GM12878 (cell line): Measurements from ENCODE around the gene BCAT1. TPM values are rescaled to one million over a fixed set of nuclear protein-coding genes. Genes with fewer than 3 reads are reported as not detected.

ENCODE experiments used
- ATAC-seq: fragments of 200-7000 bp; cut with Tn5 transposase; 3 replicates; pipeline ENCODE4 v1.9.1; 2020; ENCODE audit warnings: mild to moderate bottlenecking, moderate library complexity
- BruUV-seq: library from RNA; stranded (reverse); fragments of 400-500 nt; replicated peaks from 2 replicates; lab custom pipeline; 2021; lab: Mats Ljungman, UMichigan
- CTCF ChIA-PET: fragments of 300-600 bp; sonication (Branson Sonifier 250); formaldehyde crosslinking; extraction: SDS; loops from one replicate; lab custom pipeline; 2021; ENCODE audit warnings: inconsistent platforms; lab: Yijun Ruan, JAX
- POLR2A ChIA-PET: fragments of 350-600 bp; formaldehyde crosslinking; extraction: SDS; loops from one replicate; lab custom pipeline; 2021; ENCODE audit warnings: inconsistent platforms; lab: Charles Lee
- RAD21 ChIA-PET: fragments of 300-600 bp; sonication (Branson Sonifier 250); formaldehyde crosslinking; loops from one replicate; lab custom pipeline; 2023; ENCODE audit warnings: antibody characterized with exemption; ENCODE audit not compliant: unreplicated experiment; lab: Charles Lee
- SMC1A ChIA-PET: fragments of 300-600 bp; sonication (Branson Sonifier 250); formaldehyde crosslinking; loops from one replicate; lab custom pipeline; 2023; ENCODE audit not compliant: unreplicated experiment, uncharacterized antibody; lab: Charles Lee
- DNase-seq: peaks from one replicate; pipeline ENCODE4 v3.0.0-alpha.2; 2011; ENCODE audit warnings: low read depth, low spot score
- FAIRE-seq: peaks from 3 replicates; lab custom pipeline; 2011; peaks lifted over from hg19 to GRCh38; lab: Jason Lieb, UNC
- H2AFZ ChIP-seq: 2 replicates; pipeline ENCODE4 v1.6.0; 2011; ENCODE audit warnings: low read depth, low read length, control low read depth; ENCODE audit not compliant: control insufficient read depth
- H3K27ac ChIP-seq: 2 replicates; pipeline ENCODE4 v1.5.1; 2011; ENCODE audit warnings: control low read depth; ENCODE audit not compliant: control insufficient read depth, insufficient read depth
- H3K27me3 ChIP-seq, 2 experiments: replicated peaks in 1 of 2; 2 replicates each; pipeline versions ENCODE4 v1.6.0 to v1.6.1; 2011; ENCODE audit warnings: low read length in 1 of 2; ENCODE audit not compliant: control insufficient read depth in 2 of 2, insufficient read depth in 2 of 2
- H3K36me3 ChIP-seq, 2 experiments: 2 replicates each; pipeline ENCODE4 v1.5.1; 2011; ENCODE audit warnings: low read length in 1 of 2; ENCODE audit not compliant: control insufficient read depth in 2 of 2, insufficient read depth in 2 of 2
- H3K4me1 ChIP-seq: 2 replicates; pipeline ENCODE4 v1.6.1; 2011; ENCODE audit warnings: mild to moderate bottlenecking, low read length, moderate library complexity, mixed read lengths; ENCODE audit not compliant: control insufficient read depth, insufficient read depth
- H3K4me2 ChIP-seq: 2 replicates; pipeline ENCODE4 v1.6.0; 2011; ENCODE audit warnings: control low read depth; ENCODE audit not compliant: control insufficient read depth, insufficient read depth
- H3K4me3 ChIP-seq: fragments of 200-600 bp; sonication (generic); 2 replicates; pipeline ENCODE4 v1.5.1; 2016
- H3K79me2 ChIP-seq: 2 replicates; pipeline ENCODE4 v1.6.0; 2011; ENCODE audit warnings: low read length; ENCODE audit not compliant: control insufficient read depth, insufficient read depth
- H3K9ac ChIP-seq: 2 replicates; pipeline ENCODE4 v1.8.0; 2011; ENCODE audit warnings: low read length, control low read depth, mixed read lengths; ENCODE audit not compliant: control insufficient read depth, insufficient read depth
- H3K9me3 ChIP-seq: replicated peaks from 3 replicates; pipeline ENCODE4 v1.5.1; 2011; ENCODE audit warnings: mild to moderate bottlenecking, low read length; ENCODE audit not compliant: control insufficient read depth, insufficient read depth
- H4K20me1 ChIP-seq: 2 replicates; pipeline ENCODE4 v1.6.0; 2011; ENCODE audit not compliant: control insufficient read depth, insufficient read depth
- KAT2A ChIP-seq: conservative IDR thresholded peaks from 2 replicates; pipeline ENCODE4 v1.6.1; 2011; ENCODE audit warnings: low read depth, low read length; ENCODE audit not compliant: control insufficient read depth
- RAD21 ChIP-seq: IDR thresholded peaks from 2 replicates; pipeline ENCODE4 v1.6.1; 2011; ENCODE audit warnings: mild to moderate bottlenecking, low read depth, low read length, moderate library complexity; ENCODE audit not compliant: insufficient read depth
- SREBF1 ChIP-seq: IDR thresholded peaks from 2 replicates; pipeline ENCODE4 v1.6.1; 2012; ENCODE audit warnings: mild to moderate bottlenecking, low read length
- WGBS: methylation state at CpG from one replicate; pipeline ENCODE4 v1.1.6; 2016; ENCODE audit warnings: low lambda C conversion rate; ENCODE audit not compliant: insufficient replicate concordance, insufficient coverage; ENCODE audit errors: missing lambda C conversion rate; 5-methylcytosine and 5-hydroxymethylcytosine counted together
- in situ Hi-C: fragments of 300-500 bp; cut with MboI; formaldehyde crosslinking; loops from 9 replicates; pipeline ENCODE4 v1.14.3; 2018; ENCODE audit warnings: mixed read lengths
- intact Hi-C: fragments of 100-400 bp; cut with micrococcal nuclease; formaldehyde crosslinking; loops from one replicate; pipeline ENCODE4 v1.14.2; 2022; ENCODE audit not compliant: unreplicated experiment
- polyA plus RNA-seq, 11 experiments: library from polyadenylated mRNA; depleted of rRNA in 4 of 11; unstranded in 6 of 11; stranded (reverse) in 5 of 11; fragments of >200 nt; fragmentation: Nextera tagmentation in 4 of 11; fragmentation: Illumina TruSeq in 1 of 11; extraction: Ambion mirVana in 4 of 11; extraction: Trizol in 1 of 11; gene quantifications; 1 replicate in 1 of 11; 2 replicates in 10 of 11; pipeline versions ENCODE4 v1.2.1 to v1.2.3, GENCODE V29; 2011 to 2016; ENCODE audit warnings: inconsistent platforms in 2 of 11, missing spikeins in 2 of 11, low read depth in 1 of 11
- total RNA-seq, 4 experiments: library from RNA; depleted of rRNA in 3 of 4; stranded (reverse); fragments of >200 nt in 3 of 4; fragmentation: Illumina TruSeq in 1 of 4; extraction: Trizol in 1 of 4; gene quantifications; 2 replicates each; pipeline versions ENCODE4 v1.2.1 to v1.2.3, GENCODE V29; 2013 to 2021
- TF ChIP-seq, protein P1 (sequence below): fragments of 450-650 bp; formaldehyde crosslinking; IDR thresholded peaks from 2 replicates; pipeline ENCODE4 v1.5.0; 2022; ENCODE audit warnings: mild to moderate bottlenecking, missing genetic modification characterization
- TF ChIP-seq, protein P2 (sequence below): fragments of 450-650 bp; formaldehyde crosslinking; IDR thresholded peaks from 2 replicates; pipeline ENCODE4 v1.4.0; 2020; ENCODE audit warnings: mild to moderate bottlenecking, moderate library complexity
- TF ChIP-seq, protein P3 (sequence below): fragments of 450-650 bp; IDR thresholded peaks from 2 replicates; pipeline ENCODE4 v1.6.1; 2017; ENCODE audit warnings: mild to moderate bottlenecking

BCAT1 gene
- total and polyA plus RNA-seq, 10 of the 15 experiments (the other 5 are each of a cell fraction or from before 2014, with no cell fraction given): 26.2 to 187 (median 81.9) TPM

DNA sequence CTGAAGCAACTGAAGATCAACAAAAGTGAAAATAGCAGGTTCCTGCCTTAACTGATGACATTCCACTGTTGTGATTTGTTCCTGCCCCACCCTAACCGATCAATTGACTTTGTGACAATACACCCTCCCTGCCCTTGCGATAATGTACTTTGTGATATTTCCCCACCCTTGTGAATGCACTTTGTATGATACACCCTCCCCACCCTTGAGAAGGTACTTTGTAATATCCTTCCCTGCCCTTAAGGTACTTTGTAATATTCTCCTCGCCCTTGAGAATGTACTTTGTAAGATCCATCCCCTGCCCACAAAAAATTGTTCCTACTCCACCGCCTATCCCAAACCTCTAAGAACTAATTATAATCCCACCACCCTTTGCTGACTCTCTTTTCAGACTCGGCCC is 41.4 kb downstream of the BCAT1 start:
- POLR2A ChIA-PET: interaction anchor here (1.2 to 1.7 kb wide), 2 partner anchors 12 to 50 kb away, joined by 3 to 6 read pairs; no protein-coding TSS in a partner anchor
- Histone ChIP-seq H3K36me3 (no peaks in the 10 kb centered on the region; a peak in 1 of 4 replicates), H4K20me1 (no peaks in the 10 kb centered on the region), H3K4me3 (no peak overlapping the region), H3K27me3 (no peaks in the 10 kb centered on the region)
- no TSS peak for BruUV-seq
- no peak for DNase-seq
- TF ChIP-seq, protein P1, sequence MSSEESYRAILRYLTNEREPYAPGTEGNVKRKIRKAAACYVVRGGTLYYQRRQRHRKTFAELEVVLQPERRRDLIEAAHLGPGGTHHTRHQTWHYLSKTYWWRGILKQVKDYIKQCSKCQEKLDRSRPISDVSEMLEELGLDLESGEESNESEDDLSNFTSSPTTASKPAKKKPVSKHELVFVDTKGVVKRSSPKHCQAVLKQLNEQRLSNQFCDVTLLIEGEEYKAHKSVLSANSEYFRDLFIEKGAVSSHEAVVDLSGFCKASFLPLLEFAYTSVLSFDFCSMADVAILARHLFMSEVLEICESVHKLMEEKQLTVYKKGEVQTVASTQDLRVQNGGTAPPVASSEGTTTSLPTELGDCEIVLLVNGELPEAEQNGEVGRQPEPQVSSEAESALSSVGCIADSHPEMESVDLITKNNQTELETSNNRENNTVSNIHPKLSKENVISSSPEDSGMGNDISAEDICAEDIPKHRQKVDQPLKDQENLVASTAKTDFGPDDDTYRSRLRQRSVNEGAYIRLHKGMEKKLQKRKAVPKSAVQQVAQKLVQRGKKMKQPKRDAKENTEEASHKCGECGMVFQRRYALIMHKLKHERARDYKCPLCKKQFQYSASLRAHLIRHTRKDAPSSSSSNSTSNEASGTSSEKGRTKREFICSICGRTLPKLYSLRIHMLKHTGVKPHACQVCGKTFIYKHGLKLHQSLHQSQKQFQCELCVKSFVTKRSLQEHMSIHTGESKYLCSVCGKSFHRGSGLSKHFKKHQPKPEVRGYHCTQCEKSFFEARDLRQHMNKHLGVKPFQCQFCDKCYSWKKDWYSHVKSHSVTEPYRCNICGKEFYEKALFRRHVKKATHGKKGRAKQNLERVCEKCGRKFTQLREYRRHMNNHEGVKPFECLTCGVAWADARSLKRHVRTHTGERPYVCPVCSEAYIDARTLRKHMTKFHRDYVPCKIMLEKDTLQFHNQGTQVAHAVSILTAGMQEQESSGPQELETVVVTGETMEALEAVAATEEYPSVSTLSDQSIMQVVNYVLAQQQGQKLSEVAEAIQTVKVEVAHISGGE (CRISPR knock-in tag): no peak
- TF ChIP-seq, protein P2, sequence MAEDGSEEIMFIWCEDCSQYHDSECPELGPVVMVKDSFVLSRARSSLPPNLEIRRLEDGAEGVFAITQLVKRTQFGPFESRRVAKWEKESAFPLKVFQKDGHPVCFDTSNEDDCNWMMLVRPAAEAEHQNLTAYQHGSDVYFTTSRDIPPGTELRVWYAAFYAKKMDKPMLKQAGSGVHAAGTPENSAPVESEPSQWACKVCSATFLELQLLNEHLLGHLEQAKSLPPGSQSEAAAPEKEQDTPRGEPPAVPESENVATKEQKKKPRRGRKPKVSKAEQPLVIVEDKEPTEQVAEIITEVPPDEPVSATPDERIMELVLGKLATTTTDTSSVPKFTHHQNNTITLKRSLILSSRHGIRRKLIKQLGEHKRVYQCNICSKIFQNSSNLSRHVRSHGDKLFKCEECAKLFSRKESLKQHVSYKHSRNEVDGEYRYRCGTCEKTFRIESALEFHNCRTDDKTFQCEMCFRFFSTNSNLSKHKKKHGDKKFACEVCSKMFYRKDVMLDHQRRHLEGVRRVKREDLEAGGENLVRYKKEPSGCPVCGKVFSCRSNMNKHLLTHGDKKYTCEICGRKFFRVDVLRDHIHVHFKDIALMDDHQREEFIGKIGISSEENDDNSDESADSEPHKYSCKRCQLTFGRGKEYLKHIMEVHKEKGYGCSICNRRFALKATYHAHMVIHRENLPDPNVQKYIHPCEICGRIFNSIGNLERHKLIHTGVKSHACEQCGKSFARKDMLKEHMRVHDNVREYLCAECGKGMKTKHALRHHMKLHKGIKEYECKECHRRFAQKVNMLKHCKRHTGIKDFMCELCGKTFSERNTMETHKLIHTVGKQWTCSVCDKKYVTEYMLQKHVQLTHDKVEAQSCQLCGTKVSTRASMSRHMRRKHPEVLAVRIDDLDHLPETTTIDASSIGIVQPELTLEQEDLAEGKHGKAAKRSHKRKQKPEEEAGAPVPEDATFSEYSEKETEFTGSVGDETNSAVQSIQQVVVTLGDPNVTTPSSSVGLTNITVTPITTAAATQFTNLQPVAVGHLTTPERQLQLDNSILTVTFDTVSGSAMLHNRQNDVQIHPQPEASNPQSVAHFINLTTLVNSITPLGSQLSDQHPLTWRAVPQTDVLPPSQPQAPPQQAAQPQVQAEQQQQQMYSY (CRISPR knock-in tag): no peak
- TF ChIP-seq KAT2A (no peak), RAD21 (no peak), SREBF1 (no peak)
- TF ChIP-seq, protein P3, sequence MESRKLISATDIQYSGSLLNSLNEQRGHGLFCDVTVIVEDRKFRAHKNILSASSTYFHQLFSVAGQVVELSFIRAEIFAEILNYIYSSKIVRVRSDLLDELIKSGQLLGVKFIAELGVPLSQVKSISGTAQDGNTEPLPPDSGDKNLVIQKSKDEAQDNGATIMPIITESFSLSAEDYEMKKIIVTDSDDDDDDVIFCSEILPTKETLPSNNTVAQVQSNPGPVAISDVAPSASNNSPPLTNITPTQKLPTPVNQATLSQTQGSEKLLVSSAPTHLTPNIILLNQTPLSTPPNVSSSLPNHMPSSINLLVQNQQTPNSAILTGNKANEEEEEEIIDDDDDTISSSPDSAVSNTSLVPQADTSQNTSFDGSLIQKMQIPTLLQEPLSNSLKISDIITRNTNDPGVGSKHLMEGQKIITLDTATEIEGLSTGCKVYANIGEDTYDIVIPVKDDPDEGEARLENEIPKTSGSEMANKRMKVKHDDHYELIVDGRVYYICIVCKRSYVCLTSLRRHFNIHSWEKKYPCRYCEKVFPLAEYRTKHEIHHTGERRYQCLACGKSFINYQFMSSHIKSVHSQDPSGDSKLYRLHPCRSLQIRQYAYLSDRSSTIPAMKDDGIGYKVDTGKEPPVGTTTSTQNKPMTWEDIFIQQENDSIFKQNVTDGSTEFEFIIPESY: no peak
- TF ChIP-seq, all 136 proteins: peak for 0
- ATAC-seq (no peak), FAIRE-seq (no peak)
- Histone ChIP-seq H3K27ac (no peak overlapping the region), H2AFZ (no peak overlapping the region), H3K4me1 (peaks cover 7% of the 10 kb centered on the region), H3K9ac (no peak overlapping the region), H3K9me3 (no peaks in the 10 kb centered on the region), H3K79me2 (peaks cover 8% of the 10 kb centered on the region), H3K4me2 (no peak overlapping the region)
- in situ Hi-C loops (no loop called here), intact Hi-C loops (no loop called here)
- SMC1A ChIA-PET: interaction anchor here (0.7 kb wide), 2 partner anchors 12 to 49 kb away, joined by 3 to 4 read pairs; no protein-coding TSS in a partner anchor
- WGBS: 95% methylated on average over 5 of the region's 5 CpGs
- CTCF ChIA-PET: interaction anchor here (0.6 to 1.6 kb wide), 2 partner anchors 55 to 201 kb away, joined by 3 read pairs; no protein-coding TSS in a partner anchor
- RAD21 ChIA-PET: no interaction called here
